ENCODE measurements around the gene S100A7A.
A peak's percentile ranks its signal among the peaks of the same experiment; 100 is the strongest.
"Not testable (repeated sequence)": the region's sequence is repeated elsewhere in the genome, so short reads cannot be mapped to it uniquely, and the experiment has no call there.

Gene S100A7A

GRCh38 chr1:153456396-153456795, 40.1 kb downstream of the S100A7A start:
- no peak overlapping the region for H3K4me3 ChIP-seq (replicated peaks in 1 of 2; ENCODE audit: low read depth in 2 of 2, low read length in 2 of 2)
- DNase-seq (ENCODE audit: low read depth in 2 of 2), result no peak
- TF ChIP-seq, protein P1, sequence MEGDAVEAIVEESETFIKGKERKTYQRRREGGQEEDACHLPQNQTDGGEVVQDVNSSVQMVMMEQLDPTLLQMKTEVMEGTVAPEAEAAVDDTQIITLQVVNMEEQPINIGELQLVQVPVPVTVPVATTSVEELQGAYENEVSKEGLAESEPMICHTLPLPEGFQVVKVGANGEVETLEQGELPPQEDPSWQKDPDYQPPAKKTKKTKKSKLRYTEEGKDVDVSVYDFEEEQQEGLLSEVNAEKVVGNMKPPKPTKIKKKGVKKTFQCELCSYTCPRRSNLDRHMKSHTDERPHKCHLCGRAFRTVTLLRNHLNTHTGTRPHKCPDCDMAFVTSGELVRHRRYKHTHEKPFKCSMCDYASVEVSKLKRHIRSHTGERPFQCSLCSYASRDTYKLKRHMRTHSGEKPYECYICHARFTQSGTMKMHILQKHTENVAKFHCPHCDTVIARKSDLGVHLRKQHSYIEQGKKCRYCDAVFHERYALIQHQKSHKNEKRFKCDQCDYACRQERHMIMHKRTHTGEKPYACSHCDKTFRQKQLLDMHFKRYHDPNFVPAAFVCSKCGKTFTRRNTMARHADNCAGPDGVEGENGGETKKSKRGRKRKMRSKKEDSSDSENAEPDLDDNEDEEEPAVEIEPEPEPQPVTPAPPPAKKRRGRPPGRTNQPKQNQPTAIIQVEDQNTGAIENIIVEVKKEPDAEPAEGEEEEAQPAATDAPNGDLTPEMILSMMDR (IDR thresholded peaks at IDR 0.05; ENCODE audit: low read depth, low read length), result no peak

DNA sequence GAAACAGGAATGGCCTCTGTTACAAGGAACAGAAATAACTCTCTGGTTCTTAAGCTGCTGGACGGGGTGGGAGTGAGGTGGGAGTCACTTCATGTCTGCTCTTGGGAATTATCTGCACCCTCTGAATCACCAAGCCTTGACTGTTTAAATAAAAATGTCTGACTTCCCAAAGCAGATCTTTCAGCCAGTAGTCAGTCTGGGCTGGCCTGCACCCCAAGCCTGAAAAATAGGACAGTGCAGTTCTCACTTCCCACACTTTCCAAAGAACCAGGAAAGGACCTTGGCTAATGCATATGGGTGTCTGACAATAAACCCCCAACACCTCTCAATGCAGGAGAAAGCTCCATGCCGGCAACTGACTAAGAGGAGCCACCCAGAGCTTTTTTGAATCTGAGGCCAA, 43.3 kb downstream of the S100A7A start:
- DNase-seq (ENCODE audit: low read depth in 2 of 2), result no peak
- H3K4me3 ChIP-seq (replicated peaks in 1 of 2; ENCODE audit: low read depth in 2 of 2, low read length in 2 of 2), result no peak overlapping the region
- TF ChIP-seq, protein P1 (IDR thresholded peaks at IDR 0.05; ENCODE audit: low read depth, low read length), result no peak

DNA sequence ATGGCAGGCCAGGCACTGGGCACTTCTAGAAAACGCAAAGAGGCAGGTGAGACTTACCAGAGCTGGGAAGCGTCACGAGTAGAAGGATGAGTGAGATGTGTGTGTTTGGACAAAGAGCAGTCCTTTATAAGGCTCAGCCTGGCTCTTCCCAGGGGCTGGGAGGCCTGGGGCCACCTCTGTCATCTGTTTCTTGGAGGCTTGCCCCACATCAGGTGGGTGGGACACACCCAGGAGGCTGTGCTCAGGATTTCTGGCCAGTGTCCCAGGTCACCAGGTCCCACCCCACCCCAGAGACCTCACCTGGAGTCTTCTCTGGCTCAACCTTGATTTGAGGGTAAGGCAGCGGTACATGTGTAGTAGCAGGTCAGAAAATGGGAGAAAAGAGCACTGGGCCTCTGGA, 44.2 kb downstream of the S100A7A start, which contains the start of gene S100A7:
Gene S100A7, minus strand, starts transcription at position 101 of the 400 bp plus-strand sequence. CDS start 1,638 bp downstream, outside the sequence.
- no peak for DNase-seq (ENCODE audit: low read depth in 2 of 2)
- TF ChIP-seq, protein P1 (IDR thresholded peaks at IDR 0.05; ENCODE audit: low read depth, low read length), result no peak
- no peak within 1 kb of the TSS for H3K4me3 ChIP-seq (replicated peaks in 1 of 2; ENCODE audit: low read depth in 2 of 2, low read length in 2 of 2)

GRCh38 chr1:153462741-153463140, 46.4 kb downstream of the S100A7A start:
- not testable (repeated sequence) for H3K4me3 ChIP-seq (replicated peaks in 1 of 2; ENCODE audit: low read depth in 2 of 2, low read length in 2 of 2)
- DNase-seq (ENCODE audit: low read depth in 2 of 2), result peak in 1 of 2 donors; percentile 49

- no peak overlapping the region for H3K4me3 ChIP-seq (replicated peaks in 1 of 2; ENCODE audit: low read depth in 2 of 2, low read length in 2 of 2)
- peak; percentile 53 to 57 for DNase-seq (ENCODE audit: low read depth in 2 of 2)
- TF ChIP-seq, protein P1 (IDR thresholded peaks at IDR 0.05; ENCODE audit: low read depth, low read length), result peak; percentile 81
Observed at GRCh38 chr1:153465811-153466636, 49.7 kb downstream of the S100A7A start.

DNA sequence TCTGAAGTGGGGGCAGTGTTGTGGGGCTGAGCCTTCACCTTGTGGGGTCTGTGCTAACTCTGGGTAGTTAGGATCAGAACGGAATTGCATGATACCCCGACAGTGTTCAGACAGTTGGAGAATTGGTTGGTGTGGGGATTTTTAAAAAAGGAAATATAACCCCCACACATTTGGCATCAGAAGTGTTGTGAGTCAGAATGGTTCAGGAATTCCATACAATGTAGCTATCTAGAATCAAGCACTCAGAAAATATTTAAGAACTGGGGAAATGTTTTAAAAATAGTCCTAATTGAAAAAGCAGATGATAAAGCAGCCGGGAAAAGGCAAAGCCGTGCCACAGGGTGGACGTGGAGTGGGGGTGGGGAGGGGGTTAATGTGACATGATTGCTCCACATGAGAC, 50.6 kb downstream of the S100A7A start:
- TF ChIP-seq, protein P1 (IDR thresholded peaks at IDR 0.05; ENCODE audit: low read depth, low read length), result no peak
- DNase-seq (ENCODE audit: low read depth in 2 of 2), result peak; percentile 52 to 74
- H3K4me3 ChIP-seq (replicated peaks in 1 of 2; ENCODE audit: low read depth in 2 of 2, low read length in 2 of 2), result no peak overlapping the region

GRCh38 chr1:153470707-153471106, 54.4 kb downstream of the S100A7A start:
- DNase-seq (ENCODE audit: low read depth in 2 of 2), result peak; percentile 17 to 55
- TF ChIP-seq, protein P1 (IDR thresholded peaks at IDR 0.05; ENCODE audit: low read depth, low read length), result no peak
- no peak overlapping the region for H3K4me3 ChIP-seq (replicated peaks in 1 of 2; ENCODE audit: low read depth in 2 of 2, low read length in 2 of 2)
